GM12864 (cell line): Measurements from ENCODE around the gene ZMYM2.

Experiments
- DNase-seq: peaks from one replicate; pipeline ENCODE4 v3.0.0-alpha.2; 2011; ENCODE audit warnings: low read depth
- H3K4me3 ChIP-seq: 2 replicates; pipeline ENCODE4 v1.5.1; 2011; ENCODE audit warnings: mild to moderate bottlenecking, low read depth, low read length, control low read depth
- TF ChIP-seq, protein P1 (sequence below): IDR thresholded peaks from 2 replicates; pipeline ENCODE4 v1.5.1; 2011; ENCODE audit warnings: low read depth, mild to moderate bottlenecking, moderate library complexity, low read length, control low read depth, inconsistent platforms; ENCODE audit errors: missing control alignments

The ZMYM2 gene

GRCh38 chr13:20114066-20114610 lies 155.6 kb downstream of the ZMYM2 start:
- TF ChIP-seq, protein P1, sequence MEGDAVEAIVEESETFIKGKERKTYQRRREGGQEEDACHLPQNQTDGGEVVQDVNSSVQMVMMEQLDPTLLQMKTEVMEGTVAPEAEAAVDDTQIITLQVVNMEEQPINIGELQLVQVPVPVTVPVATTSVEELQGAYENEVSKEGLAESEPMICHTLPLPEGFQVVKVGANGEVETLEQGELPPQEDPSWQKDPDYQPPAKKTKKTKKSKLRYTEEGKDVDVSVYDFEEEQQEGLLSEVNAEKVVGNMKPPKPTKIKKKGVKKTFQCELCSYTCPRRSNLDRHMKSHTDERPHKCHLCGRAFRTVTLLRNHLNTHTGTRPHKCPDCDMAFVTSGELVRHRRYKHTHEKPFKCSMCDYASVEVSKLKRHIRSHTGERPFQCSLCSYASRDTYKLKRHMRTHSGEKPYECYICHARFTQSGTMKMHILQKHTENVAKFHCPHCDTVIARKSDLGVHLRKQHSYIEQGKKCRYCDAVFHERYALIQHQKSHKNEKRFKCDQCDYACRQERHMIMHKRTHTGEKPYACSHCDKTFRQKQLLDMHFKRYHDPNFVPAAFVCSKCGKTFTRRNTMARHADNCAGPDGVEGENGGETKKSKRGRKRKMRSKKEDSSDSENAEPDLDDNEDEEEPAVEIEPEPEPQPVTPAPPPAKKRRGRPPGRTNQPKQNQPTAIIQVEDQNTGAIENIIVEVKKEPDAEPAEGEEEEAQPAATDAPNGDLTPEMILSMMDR: no peak
- H3K4me3 ChIP-seq: no peak overlapping the region
- no peak for DNase-seq

DNA sequence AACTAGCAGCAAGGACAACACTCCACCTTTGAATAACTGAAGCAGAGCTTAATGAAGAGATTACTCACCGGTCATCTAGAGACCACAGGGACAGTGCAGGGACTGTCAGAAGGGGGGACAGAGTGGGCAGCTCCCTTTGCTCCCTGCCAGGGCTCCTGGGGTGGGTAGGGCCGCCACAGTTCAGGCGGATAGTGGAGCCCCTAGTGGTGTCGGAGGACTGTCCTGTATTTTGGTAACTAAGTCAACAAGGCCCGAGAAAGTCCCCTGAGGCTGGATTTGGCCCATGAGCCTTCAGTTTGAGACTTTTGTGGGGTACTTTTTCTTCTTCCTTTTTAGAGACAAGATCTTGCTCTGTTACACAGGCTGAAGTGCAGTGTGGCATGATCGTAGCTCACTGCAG lies 157.7 kb downstream of the ZMYM2 start:
- DNase-seq: no peak
- no peak overlapping the region for H3K4me3 ChIP-seq
- TF ChIP-seq, protein P1: peak; percentile 28

DNA sequence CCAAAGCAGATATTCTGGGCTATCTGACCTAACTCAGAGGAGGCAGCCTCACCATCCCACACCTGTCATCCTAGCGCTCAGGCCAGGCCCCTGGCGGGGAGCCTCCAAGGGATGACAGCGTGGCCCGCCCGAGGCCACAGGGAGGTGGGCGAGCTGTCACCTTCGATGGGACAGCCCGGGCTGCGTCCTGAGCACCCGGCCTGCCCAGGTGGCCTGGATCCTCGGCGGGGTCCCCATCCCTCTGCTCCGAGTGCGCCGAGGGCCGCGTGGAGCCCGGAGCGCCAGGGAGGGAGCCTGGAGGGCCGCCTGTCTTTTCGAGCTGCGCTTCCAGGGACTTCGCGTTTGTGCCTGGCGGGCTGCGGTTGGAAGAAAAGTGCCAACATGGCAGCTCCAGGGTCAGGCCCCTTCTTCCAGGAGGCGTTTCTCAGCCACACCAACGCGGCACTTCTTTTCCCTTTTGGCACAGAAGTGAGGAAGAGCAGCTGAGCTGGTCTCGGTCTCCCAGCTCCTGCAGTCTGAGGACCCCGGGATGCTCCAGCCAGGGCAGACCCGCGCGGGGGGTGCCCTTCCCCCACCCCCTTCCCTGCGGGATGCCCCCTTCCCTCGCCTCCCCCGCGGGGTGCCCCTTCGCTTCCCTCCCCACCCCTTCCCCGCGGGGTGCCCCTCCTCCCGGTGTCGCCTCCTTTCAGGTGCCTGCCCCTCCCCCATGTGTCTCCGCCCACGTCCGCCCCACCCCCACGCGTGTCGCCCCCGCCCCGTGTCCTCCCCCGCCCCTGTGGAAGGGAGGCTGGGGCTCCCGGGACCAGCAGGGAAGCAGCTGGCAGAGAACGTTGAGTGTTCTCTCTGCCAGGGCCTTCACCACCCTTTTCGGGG lies 160.0 kb downstream of the ZMYM2 start:
- peak overlapping the region; percentile 57 for H3K4me3 ChIP-seq
- no peak for DNase-seq
- TF ChIP-seq, protein P1: no peak

DNA sequence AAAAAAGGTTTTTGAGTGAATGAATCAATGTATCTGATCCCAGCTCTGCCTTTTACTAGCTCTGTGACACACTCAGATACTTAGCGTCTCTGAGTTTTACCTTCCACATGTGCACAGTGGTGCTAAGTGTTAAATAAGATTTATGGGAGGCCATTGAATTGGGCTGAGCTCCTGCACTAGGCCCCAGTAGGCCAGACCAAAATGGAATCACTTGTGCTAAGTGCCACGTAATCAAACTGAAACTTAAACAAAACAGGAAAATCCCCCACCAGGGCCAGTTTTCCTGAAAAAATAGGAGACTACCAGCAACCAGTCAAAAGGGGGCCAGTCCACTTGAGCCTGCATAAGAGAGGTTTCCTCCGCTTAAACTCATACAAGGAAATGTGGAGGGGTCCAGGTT lies 161.4 kb downstream of the ZMYM2 start:
- DNase-seq: no peak
- H3K4me3 ChIP-seq: no peak overlapping the region
- TF ChIP-seq, protein P1: no peak

- H3K4me3 ChIP-seq: no peak overlapping the region
- no peak for DNase-seq
- TF ChIP-seq, protein P1: no peak
These were observed 162.6 kb downstream of the ZMYM2 start for GRCh38 chr13:20121159-20121525.

DNA sequence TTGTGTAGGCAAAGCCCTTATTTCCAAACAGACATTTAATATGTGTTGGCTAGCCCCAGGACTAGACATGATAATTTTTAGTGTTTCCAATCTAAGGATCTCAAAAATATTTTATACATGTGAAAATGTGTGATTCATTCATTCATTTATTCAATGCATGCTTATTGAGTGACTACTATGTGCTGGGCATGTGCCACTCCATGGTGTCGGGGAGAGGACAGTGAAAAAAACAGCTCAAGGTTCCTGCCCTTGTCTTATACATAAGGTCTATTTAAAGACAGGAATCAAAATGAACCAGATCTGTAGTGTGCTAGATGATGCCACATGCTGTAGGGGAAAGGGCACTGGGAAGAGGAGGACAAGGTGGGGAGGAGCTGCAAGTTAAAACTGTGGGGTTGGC lies 165.8 kb downstream of the ZMYM2 start:
- no peak overlapping the region for H3K4me3 ChIP-seq
- TF ChIP-seq, protein P1: no peak
- DNase-seq: no peak
